SIG-M5 treated with dmso at 0.1 percent for 504 hours (cell line): ENCODE measurements around the gene POLR2C.
A peak's percentile ranks its signal among the peaks of the same experiment; 100 is the strongest.
"Not testable (repeated sequence)": the region's sequence is repeated elsewhere in the genome, so short reads cannot be mapped to it uniquely, and the experiment has no call there.

Experiments used
- DNase-seq: peaks from one replicate; lab custom pipeline; 2025; ENCODE audit not compliant: unreplicated experiment; lab: John Stamatoyannopoulos, UW

Gene POLR2C

GRCh38 chr16:57478396-57479204 lies 16.1 kb downstream of the POLR2C start:
- DNase-seq: no peak

GRCh38 chr16:57479205-57479975 lies 16.9 kb downstream of the POLR2C start:
- no peak for DNase-seq

- no peak for DNase-seq
Observed at GRCh38 chr16:57479976-57480753, 17.7 kb downstream of the POLR2C start.

- no peak for DNase-seq
Observed at GRCh38 chr16:57480754-57481230, 18.3 kb downstream of the POLR2C start.

- no peak for DNase-seq
Observed at GRCh38 chr16:57481421-57481820, 18.9 kb downstream of the POLR2C start.

GRCh38 chr16:57482845-57483545 lies 20.5 kb downstream of the POLR2C start:
- no peak for DNase-seq

- no peak for DNase-seq
Observed at GRCh38 chr16:57483725-57484514, 21.4 kb downstream of the POLR2C start.

GRCh38 chr16:57484515-57485005 lies 22.1 kb downstream of the POLR2C start:
- DNase-seq: no peak

- DNase-seq: no peak
Observed at GRCh38 chr16:57485091-57485915, 22.8 kb downstream of the POLR2C start.

GRCh38 chr16:57485916-57486857 lies 23.7 kb downstream of the POLR2C start, which contains the start of gene DOK4:
Gene DOK4 (minus strand): TSS chr16:57486493. CDS start chr16:57479507, 6,986 bp downstream.
- DNase-seq: peak; percentile 45

- no peak for DNase-seq
Observed at GRCh38 chr16:57486858-57487834, 24.7 kb downstream of the POLR2C start.

- DNase-seq: no peak
Observed at GRCh38 chr16:57489229-57489628, 26.8 kb downstream of the POLR2C start.

- DNase-seq: no peak
Observed at GRCh38 chr16:57493767-57494166, 31.3 kb downstream of the POLR2C start.

- no peak for DNase-seq
Observed at GRCh38 chr16:57497121-57497520, 34.6 kb downstream of the POLR2C start.

GRCh38 chr16:57498031-57498430 lies 35.6 kb downstream of the POLR2C start:
- DNase-seq: no peak

GRCh38 chr16:57499941-57500340 lies 37.5 kb downstream of the POLR2C start:
- DNase-seq: not testable (repeated sequence)
